Measurements from ENCODE around the gene SGMS1.

DNA sequence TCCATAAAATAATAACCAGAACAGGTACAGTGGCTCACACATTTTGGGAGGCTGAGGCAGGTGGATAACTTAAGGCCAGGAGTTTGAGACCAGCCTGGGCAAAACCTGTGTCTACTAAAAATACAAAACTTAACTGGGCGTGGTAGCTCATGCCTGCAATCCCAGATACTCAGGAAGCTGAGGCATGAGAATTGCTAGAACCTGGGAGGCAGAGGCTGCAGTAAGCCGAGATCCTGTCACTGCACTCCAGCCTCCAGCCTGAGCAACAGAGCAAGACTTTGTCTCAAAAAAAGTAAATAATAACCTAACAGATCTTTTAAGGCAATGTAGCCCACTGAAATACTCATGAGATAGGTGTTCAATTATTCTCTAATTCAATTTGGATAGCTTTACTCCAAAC lies 265.3 kb downstream of the SGMS1 start:
- TF ChIP-seq, protein P1, sequence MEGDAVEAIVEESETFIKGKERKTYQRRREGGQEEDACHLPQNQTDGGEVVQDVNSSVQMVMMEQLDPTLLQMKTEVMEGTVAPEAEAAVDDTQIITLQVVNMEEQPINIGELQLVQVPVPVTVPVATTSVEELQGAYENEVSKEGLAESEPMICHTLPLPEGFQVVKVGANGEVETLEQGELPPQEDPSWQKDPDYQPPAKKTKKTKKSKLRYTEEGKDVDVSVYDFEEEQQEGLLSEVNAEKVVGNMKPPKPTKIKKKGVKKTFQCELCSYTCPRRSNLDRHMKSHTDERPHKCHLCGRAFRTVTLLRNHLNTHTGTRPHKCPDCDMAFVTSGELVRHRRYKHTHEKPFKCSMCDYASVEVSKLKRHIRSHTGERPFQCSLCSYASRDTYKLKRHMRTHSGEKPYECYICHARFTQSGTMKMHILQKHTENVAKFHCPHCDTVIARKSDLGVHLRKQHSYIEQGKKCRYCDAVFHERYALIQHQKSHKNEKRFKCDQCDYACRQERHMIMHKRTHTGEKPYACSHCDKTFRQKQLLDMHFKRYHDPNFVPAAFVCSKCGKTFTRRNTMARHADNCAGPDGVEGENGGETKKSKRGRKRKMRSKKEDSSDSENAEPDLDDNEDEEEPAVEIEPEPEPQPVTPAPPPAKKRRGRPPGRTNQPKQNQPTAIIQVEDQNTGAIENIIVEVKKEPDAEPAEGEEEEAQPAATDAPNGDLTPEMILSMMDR (IDR thresholded peaks at IDR 0.05; ENCODE audit: insufficient read depth, low read length, poor library complexity, severe bottlenecking): no peak
- no peak for TF ChIP-seq EZH2phosphoT487 (conservative IDR thresholded peaks at IDR 0.05; ENCODE audit: low read length)
